OCI-LY1 (cell line): Measurements from ENCODE around the gene METTL21A.

Experiments
- CTCF ChIP-seq: fragments of 200-600 bp; sonication (generic), shearing (Covaris generic); IDR thresholded peaks from 2 replicates; pipeline ENCODE4 v1.5.1; 2017; ENCODE audit warnings: mild to moderate bottlenecking, antibody characterized with exemption, low read length, moderate library complexity, mixed read lengths
- EZH2 ChIP-seq: fragments of 200-600 bp; sonication (generic), shearing (Covaris generic); IDR thresholded peaks from 2 replicates; pipeline ENCODE4 v1.8.0; 2017; ENCODE audit warnings: borderline replicate concordance, mixed run types, mild to moderate bottlenecking, antibody characterized with exemption, low read length, moderate library complexity, mixed read lengths

- TF ChIP-seq CTCF (no peak), EZH2 (no peak)
Measured at GRCh38 chr2:207571370-207571769, 53.8 kb downstream of the METTL21A start.
